ENCODE measurements around the gene WNT7A.

Gene WNT7A

DNA sequence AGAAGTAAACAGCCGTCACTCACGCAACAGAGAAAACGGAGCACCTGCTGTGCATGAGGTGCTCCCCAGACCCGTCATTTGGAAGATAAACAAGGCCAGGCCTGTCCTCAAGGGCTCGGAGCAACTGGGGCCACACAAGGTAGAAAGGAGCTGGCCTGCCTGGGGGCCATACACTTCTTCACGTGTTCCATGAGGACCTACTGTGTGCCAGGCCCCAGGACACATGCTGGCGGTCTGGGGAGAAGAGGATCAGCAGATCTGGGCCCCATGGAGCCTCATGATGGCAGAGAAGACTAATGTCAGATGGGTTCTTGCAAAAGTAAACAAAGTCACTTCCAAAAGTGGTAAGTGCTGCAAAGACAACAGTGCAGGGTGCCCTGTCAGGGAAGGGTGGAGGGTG, 14.3 kb downstream of the WNT7A start:
- Mint-ChIP-seq H3K9me3 (no peaks in the 10 kb centered on the region), H3K4me1 (no peaks in the 10 kb centered on the region), H3K27me3 (ENCODE audit: low read depth, poor library complexity) (peaks cover 88% of the 10 kb centered on the region), H3K4me3 (no peak overlapping the region), H3K36me3 (ENCODE audit: low read depth) (no peaks in the 10 kb centered on the region), H3K27ac (no peak overlapping the region)
- no peak for DNase-seq
- TF ChIP-seq, protein P1, sequence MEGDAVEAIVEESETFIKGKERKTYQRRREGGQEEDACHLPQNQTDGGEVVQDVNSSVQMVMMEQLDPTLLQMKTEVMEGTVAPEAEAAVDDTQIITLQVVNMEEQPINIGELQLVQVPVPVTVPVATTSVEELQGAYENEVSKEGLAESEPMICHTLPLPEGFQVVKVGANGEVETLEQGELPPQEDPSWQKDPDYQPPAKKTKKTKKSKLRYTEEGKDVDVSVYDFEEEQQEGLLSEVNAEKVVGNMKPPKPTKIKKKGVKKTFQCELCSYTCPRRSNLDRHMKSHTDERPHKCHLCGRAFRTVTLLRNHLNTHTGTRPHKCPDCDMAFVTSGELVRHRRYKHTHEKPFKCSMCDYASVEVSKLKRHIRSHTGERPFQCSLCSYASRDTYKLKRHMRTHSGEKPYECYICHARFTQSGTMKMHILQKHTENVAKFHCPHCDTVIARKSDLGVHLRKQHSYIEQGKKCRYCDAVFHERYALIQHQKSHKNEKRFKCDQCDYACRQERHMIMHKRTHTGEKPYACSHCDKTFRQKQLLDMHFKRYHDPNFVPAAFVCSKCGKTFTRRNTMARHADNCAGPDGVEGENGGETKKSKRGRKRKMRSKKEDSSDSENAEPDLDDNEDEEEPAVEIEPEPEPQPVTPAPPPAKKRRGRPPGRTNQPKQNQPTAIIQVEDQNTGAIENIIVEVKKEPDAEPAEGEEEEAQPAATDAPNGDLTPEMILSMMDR (IDR thresholded peaks at IDR 0.05) = no peak

GRCh38 chr3:13865106-13865505, 14.8 kb downstream of the WNT7A start:
- Mint-ChIP-seq H3K27me3 (ENCODE audit: low read depth, poor library complexity) (peaks cover 87% of the 10 kb centered on the region), H3K9me3 (no peaks in the 10 kb centered on the region), H3K36me3 (ENCODE audit: low read depth) (no peaks in the 10 kb centered on the region), H3K27ac (no peak overlapping the region), H3K4me3 (no peak overlapping the region), H3K4me1 (no peaks in the 10 kb centered on the region)
- TF ChIP-seq, protein P1 (IDR thresholded peaks at IDR 0.05) = no peak
- DNase-seq = no peak

GRCh38 chr3:13863965-13864595, 15.8 kb downstream of the WNT7A start:
- TF ChIP-seq, protein P1 (IDR thresholded peaks at IDR 0.05) = no peak
- peaks cover 81% of the 10 kb centered on the region for H3K27me3 Mint-ChIP-seq (ENCODE audit: low read depth, poor library complexity)
- H3K4me3 Mint-ChIP-seq = no peak overlapping the region
- H3K36me3 Mint-ChIP-seq (ENCODE audit: low read depth) = no peaks in the 10 kb centered on the region
- H3K4me1 Mint-ChIP-seq = no peaks in the 10 kb centered on the region
- H3K9me3 Mint-ChIP-seq = no peaks in the 10 kb centered on the region
- no peak for DNase-seq
- no peak overlapping the region for H3K27ac Mint-ChIP-seq

- TF ChIP-seq, protein P1 (IDR thresholded peaks at IDR 0.05) = no peak
- Mint-ChIP-seq H3K27ac (no peak overlapping the region), H3K27me3 (ENCODE audit: low read depth, poor library complexity) (peaks cover 76% of the 10 kb centered on the region), H3K4me3 (no peak overlapping the region), H3K9me3 (no peaks in the 10 kb centered on the region), H3K4me1 (no peaks in the 10 kb centered on the region), H3K36me3 (ENCODE audit: low read depth) (no peaks in the 10 kb centered on the region)
- DNase-seq = no peak
These were observed 16.4 kb downstream of the WNT7A start for GRCh38 chr3:13863382-13863952.

DNA sequence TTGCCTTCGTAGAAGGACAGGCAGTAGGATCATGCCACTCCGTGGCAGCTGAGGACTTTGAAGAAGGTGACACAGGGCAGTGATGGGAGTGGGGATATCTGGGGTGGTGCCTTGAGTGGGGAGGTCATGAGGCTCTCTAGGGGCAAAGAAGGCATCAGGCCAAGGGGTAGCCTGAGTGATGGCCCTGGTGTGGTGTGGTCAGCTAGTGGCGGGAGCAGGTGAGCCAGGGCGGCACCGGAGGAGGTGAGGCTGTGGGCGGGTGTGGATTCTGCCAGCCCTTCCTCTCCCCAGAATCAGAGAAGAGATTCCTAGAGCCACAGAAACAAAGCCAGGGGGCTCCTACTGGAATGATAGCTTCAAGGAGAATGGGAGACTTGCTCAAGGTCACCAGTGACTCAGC, 18.4 kb downstream of the WNT7A start:
- Mint-ChIP-seq H3K9me3 (no peaks in the 10 kb centered on the region), H3K4me3 (no peak overlapping the region), H3K27me3 (ENCODE audit: low read depth, poor library complexity) (peaks cover 72% of the 10 kb centered on the region), H3K36me3 (ENCODE audit: low read depth) (no peaks in the 10 kb centered on the region), H3K27ac (no peak overlapping the region), H3K4me1 (no peaks in the 10 kb centered on the region)
- no peak for DNase-seq
- TF ChIP-seq, protein P1 (IDR thresholded peaks at IDR 0.05) = no peak

GRCh38 chr3:13860001-13860400, 19.9 kb downstream of the WNT7A start:
- H3K4me3 Mint-ChIP-seq = no peak overlapping the region
- peaks cover 68% of the 10 kb centered on the region for H3K27me3 Mint-ChIP-seq (ENCODE audit: low read depth, poor library complexity)
- H3K4me1 Mint-ChIP-seq = no peaks in the 10 kb centered on the region
- H3K36me3 Mint-ChIP-seq (ENCODE audit: low read depth) = no peaks in the 10 kb centered on the region
- H3K27ac Mint-ChIP-seq = no peak overlapping the region
- no peaks in the 10 kb centered on the region for H3K9me3 Mint-ChIP-seq
- DNase-seq = no peak
- TF ChIP-seq, protein P1 (IDR thresholded peaks at IDR 0.05) = no peak
